WI38 (cell line): ENCODE data around the gene RPS17.

Experiments
- H3K4me3 ChIP-seq: 2 replicates; pipeline ENCODE4 v1.5.1; 2011; ENCODE audit warnings: low read depth, mild to moderate bottlenecking, control low read depth, low read length
- TF ChIP-seq, protein P1 (sequence below): IDR thresholded peaks from 2 replicates; pipeline ENCODE4 v1.5.1; 2012; ENCODE audit warnings: low read depth, mild to moderate bottlenecking, control low read depth, low read length

RPS17 gene

DNA sequence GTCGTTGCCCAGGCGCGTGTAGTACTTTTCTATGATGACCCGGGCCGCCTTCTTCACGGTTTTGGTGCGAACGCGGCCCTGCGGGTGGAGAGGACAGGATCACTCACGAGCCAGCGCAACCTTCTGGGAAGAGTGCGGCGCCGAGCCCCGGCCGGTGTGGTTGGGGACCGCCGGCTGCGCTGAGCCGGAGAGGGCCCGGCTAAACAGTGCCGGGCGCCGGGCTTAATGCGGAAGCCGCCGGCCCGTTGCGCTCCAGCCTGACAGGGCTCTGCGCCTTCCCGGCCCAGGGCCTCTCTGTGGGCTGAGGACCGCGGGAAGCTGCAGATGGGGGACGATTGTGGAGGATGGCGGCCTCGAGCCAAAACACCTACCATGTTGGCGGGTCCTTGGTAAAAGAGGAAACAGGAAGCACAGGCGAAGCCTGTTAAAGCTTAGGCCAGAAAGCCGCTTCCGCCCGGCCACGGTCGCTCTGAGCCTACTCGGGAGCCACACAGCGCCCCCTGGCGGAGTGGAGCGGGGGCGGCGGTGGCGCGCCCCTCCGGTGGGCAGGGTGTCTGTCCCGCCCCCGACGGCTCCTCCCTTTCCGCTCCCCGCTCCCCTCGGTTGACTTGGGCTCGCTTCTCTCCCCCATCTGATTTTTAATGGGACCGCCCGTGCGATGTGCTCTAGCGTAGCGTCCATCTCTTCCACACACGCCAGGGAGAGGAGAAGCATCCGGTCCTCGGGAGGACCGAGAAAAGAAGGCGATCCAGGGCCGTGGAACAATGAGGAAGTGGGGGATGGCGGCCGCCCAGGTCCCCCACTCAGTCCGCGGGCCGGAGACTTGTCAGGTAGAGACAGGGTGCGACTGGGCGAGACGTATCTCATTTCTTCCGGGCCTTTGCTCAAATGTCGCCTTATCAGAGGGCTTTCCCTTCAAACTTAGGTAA lies at the start of gene RPS17:
Gene RPS17, minus strand, starts transcription at position 403 of the 929 bp plus-strand sequence. Its CDS starts 29 bp downstream, at position 374.
- TF ChIP-seq, protein P1, sequence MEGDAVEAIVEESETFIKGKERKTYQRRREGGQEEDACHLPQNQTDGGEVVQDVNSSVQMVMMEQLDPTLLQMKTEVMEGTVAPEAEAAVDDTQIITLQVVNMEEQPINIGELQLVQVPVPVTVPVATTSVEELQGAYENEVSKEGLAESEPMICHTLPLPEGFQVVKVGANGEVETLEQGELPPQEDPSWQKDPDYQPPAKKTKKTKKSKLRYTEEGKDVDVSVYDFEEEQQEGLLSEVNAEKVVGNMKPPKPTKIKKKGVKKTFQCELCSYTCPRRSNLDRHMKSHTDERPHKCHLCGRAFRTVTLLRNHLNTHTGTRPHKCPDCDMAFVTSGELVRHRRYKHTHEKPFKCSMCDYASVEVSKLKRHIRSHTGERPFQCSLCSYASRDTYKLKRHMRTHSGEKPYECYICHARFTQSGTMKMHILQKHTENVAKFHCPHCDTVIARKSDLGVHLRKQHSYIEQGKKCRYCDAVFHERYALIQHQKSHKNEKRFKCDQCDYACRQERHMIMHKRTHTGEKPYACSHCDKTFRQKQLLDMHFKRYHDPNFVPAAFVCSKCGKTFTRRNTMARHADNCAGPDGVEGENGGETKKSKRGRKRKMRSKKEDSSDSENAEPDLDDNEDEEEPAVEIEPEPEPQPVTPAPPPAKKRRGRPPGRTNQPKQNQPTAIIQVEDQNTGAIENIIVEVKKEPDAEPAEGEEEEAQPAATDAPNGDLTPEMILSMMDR: peak; percentile 95
- H3K4me3 ChIP-seq: peak within 1 kb of the TSS; percentile 100

- no peak overlapping the region for H3K4me3 ChIP-seq
- TF ChIP-seq, protein P1: no peak
Observed at GRCh38 chr15:82587805-82588204, 47.5 kb upstream of the RPS17 start.

DNA sequence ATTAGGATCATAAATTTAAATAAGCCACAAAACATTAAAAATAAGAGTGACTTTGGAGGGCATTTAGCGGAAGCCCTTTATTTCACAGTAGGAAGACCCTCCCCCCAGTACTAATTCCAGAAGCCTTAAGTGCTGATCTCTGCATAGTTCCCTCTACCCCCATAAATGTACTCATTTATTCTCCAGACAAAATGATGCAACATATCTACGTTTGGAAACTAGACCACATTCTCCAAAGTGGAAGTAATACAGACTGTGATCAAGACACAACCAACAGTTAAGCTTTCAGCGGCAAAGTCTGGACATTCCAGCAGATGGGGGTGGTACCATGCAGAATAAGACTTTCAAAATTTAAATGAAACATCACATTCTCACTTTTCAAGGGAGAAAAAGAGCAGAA lies 44.8 kb upstream of the RPS17 start:
- H3K4me3 ChIP-seq: no peak overlapping the region
- TF ChIP-seq, protein P1: no peak

DNA sequence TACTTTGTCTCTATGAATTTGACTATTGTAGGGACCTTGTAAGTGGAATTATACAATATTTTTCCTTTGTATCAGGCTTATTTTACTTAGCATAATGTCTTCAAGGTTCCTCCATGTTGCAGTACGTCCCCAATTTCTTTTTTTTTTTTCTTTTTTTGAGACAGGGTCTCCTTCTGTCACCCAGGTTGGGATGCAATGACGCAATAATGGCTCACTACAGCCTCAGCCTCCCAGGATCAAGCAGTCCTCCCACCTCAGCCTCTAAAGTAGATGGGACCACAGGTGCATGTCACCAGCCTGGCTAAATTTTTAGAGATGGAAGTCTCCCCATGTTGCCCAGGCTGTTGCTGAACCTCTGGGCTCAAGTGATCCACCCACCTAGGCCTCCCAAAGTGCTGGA lies 40.5 kb upstream of the RPS17 start:
- no peak overlapping the region for H3K4me3 ChIP-seq
- TF ChIP-seq, protein P1: no peak

GRCh38 chr15:82575335-82575734 lies 35.1 kb upstream of the RPS17 start:
- TF ChIP-seq, protein P1: no peak
- no peak overlapping the region for H3K4me3 ChIP-seq

- TF ChIP-seq, protein P1: no peak
- no peak overlapping the region for H3K4me3 ChIP-seq
Observed at GRCh38 chr15:82572986-82573385, 32.7 kb upstream of the RPS17 start.

DNA sequence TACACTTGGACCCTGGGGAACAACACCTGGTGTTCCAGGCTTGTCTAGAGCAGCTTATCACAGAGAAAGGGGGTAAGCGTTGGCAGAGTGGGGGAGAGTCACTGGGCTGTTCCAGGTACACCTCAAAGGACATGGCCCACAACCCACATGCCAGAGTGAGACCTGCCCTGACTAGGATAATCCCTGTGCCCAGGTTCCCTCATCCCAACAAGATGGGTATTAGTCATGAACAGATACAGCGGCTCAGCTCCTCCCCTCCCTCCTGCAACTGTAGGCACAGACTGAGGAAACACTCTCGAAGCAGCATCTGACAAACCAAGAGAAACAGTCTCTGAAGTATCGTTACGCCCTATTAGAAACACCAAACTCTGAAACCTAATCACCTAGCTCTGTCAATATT lies 32.1 kb upstream of the RPS17 start:
- H3K4me3 ChIP-seq: no peak overlapping the region
- TF ChIP-seq, protein P1: no peak
